ENCODE data around the gene R3HCC1L.

The R3HCC1L gene

DNA sequence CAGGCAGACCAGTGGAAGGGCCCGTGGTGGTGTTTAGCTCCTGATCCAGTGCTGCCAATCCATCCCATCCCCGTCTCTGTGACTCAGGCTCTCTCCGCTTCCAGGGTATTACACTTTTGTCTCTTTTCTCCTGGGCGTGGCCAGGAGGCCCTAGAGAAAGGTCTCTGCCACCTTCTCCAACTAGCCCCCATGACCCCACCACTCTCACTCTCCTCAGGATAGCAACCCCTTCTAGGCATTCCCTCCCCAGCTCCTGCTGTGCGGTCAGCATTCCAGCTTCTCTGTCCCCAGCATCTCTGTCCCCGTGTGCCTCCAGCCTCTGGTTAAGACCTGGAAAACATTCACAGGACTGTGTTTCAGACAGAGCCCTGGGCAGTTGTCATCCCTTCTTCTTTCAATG is 36.2 kb upstream of the R3HCC1L start:
- H3K4me3 ChIP-seq (ENCODE audit: low read length): no peak overlapping the region
- H3K36me3 ChIP-seq (ENCODE audit: control insufficient read depth, low read length): no peaks in the 10 kb centered on the region
- no peak for TF ChIP-seq EZH2phosphoT487 (IDR thresholded peaks at IDR 0.05; ENCODE audit: borderline replicate concordance, low read length)
- TF ChIP-seq CTCF (IDR thresholded peaks at IDR 0.05; ENCODE audit: low read depth, low read length, poor library complexity, severe bottlenecking): no peak
- no peaks in the 10 kb centered on the region for H3K9me3 ChIP-seq (ENCODE audit: control insufficient read depth, insufficient read depth, low read length)
- H3K4me2 ChIP-seq (ENCODE audit: low read length): no peak overlapping the region
- no peaks in the 10 kb centered on the region for H3K9me2 ChIP-seq (replicated peaks; ENCODE audit: control insufficient read depth, low read length)
- 0 out of 2 replicates have a peak, but pooled peaks cover 3% of the 10 kb centered on the region for H3K4me1 ChIP-seq (ENCODE audit: control insufficient read depth, low read length)
- no peaks in the 10 kb centered on the region for H4K20me1 ChIP-seq (ENCODE audit: control insufficient read depth, insufficient read depth, low read depth, low read length)
- no peak overlapping the region for H3K27ac ChIP-seq (ENCODE audit: low read depth, low read length)
- no peaks in the 10 kb centered on the region for H3K27me3 ChIP-seq (ENCODE audit: control insufficient read depth, low read length)
- H3K79me2 ChIP-seq (ENCODE audit: control insufficient read depth, low read length): no peaks in the 10 kb centered on the region
- H3F3A ChIP-seq (ENCODE audit: control insufficient read depth, insufficient read depth): no peaks in the 10 kb centered on the region

DNA sequence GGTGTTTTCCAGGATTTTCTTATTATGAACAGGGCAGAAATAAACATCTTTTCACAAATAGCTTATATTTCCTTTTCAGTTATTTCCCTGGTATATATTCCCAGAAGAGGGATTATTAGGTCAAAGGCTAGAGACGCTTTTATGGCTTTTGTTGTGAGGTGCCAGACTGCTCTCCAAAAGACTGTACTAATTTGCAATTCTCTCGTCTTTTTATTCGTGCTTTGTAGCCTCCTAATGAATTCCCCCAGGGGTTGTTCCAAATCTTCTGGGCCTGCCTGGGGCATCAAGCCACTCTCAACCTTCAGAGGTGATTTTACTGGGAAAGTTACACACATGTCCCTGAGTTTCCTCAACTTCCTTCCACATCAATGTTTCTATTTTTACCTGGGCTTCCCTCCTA is 34.0 kb upstream of the R3HCC1L start:
- no peak for TF ChIP-seq CTCF (IDR thresholded peaks at IDR 0.05; ENCODE audit: low read depth, low read length, poor library complexity, severe bottlenecking)
- TF ChIP-seq EZH2phosphoT487 (IDR thresholded peaks at IDR 0.05; ENCODE audit: borderline replicate concordance, low read length): no peak
- no peaks in the 10 kb centered on the region for H3K27me3 ChIP-seq (ENCODE audit: control insufficient read depth, low read length)
- no peak overlapping the region for H3K4me2 ChIP-seq (ENCODE audit: low read length)
- H3K9me2 ChIP-seq (replicated peaks; ENCODE audit: control insufficient read depth, low read length): no peaks in the 10 kb centered on the region
- no peaks in the 10 kb centered on the region for H4K20me1 ChIP-seq (ENCODE audit: control insufficient read depth, insufficient read depth, low read depth, low read length)
- no peaks in the 10 kb centered on the region for H3K9me3 ChIP-seq (ENCODE audit: control insufficient read depth, insufficient read depth, low read length)
- no peaks in the 10 kb centered on the region for H3F3A ChIP-seq (ENCODE audit: control insufficient read depth, insufficient read depth)
- no peak overlapping the region for H3K4me3 ChIP-seq (ENCODE audit: low read length)
- no peaks in the 10 kb centered on the region for H3K36me3 ChIP-seq (ENCODE audit: control insufficient read depth, low read length)
- 0 out of 2 replicates have a peak, but pooled peaks cover 3% of the 10 kb centered on the region for H3K4me1 ChIP-seq (ENCODE audit: control insufficient read depth, low read length)
- H3K27ac ChIP-seq (ENCODE audit: low read depth, low read length): no peak overlapping the region
- H3K79me2 ChIP-seq (ENCODE audit: control insufficient read depth, low read length): no peaks in the 10 kb centered on the region

DNA sequence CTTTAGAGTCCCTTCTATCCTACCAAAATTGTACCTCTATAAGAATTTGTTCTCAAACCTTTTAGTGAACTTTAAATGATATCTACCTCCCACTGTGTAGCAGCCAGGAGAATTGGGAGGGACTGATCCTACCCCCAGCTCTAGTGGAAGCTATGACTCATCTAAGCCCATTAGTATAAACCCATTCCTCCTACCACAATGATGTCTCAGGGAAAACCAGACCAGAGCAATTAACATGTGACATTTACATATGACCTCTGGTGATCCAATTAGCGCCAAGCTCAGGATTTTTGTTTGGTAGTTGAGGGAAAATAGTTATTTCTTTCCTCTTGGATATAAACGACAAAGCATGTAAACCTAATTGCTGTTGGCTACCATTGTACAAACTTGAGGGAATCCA is 33.1 kb upstream of the R3HCC1L start:
- no peak overlapping the region for H3K4me2 ChIP-seq (ENCODE audit: low read length)
- H3K27me3 ChIP-seq (ENCODE audit: control insufficient read depth, low read length): no peaks in the 10 kb centered on the region
- H4K20me1 ChIP-seq (ENCODE audit: control insufficient read depth, insufficient read depth, low read depth, low read length): no peaks in the 10 kb centered on the region
- H3F3A ChIP-seq (ENCODE audit: control insufficient read depth, insufficient read depth): no peaks in the 10 kb centered on the region
- no peaks in the 10 kb centered on the region for H3K79me2 ChIP-seq (ENCODE audit: control insufficient read depth, low read length)
- H3K4me3 ChIP-seq (ENCODE audit: low read length): no peak overlapping the region
- TF ChIP-seq EZH2phosphoT487 (IDR thresholded peaks at IDR 0.05; ENCODE audit: borderline replicate concordance, low read length) (no peak), CTCF (IDR thresholded peaks at IDR 0.05; ENCODE audit: low read depth, low read length, poor library complexity, severe bottlenecking) (no peak)
- H3K36me3 ChIP-seq (ENCODE audit: control insufficient read depth, low read length): no peaks in the 10 kb centered on the region
- H3K9me3 ChIP-seq (ENCODE audit: control insufficient read depth, insufficient read depth, low read length): no peaks in the 10 kb centered on the region
- H3K9me2 ChIP-seq (replicated peaks; ENCODE audit: control insufficient read depth, low read length): no peaks in the 10 kb centered on the region
- no peak overlapping the region for H3K27ac ChIP-seq (ENCODE audit: low read depth, low read length)
- 0 out of 2 replicates have a peak, but pooled peaks cover 3% of the 10 kb centered on the region for H3K4me1 ChIP-seq (ENCODE audit: control insufficient read depth, low read length)

Measured in DOHH2 (cell line).